Measurements from ENCODE around the gene FABP7. TPM values are rescaled to one million over a fixed set of nuclear protein-coding genes. Genes with fewer than 3 reads are reported as not detected.
"Not testable (repeated sequence)": the region's sequence is repeated elsewhere in the genome, so short reads cannot be mapped to it uniquely, and the experiment has no call there.

Gene FABP7
- polyA plus RNA-seq, 2 of the 4 experiments (the other 2 are of a cell fraction): not detected

DNA sequence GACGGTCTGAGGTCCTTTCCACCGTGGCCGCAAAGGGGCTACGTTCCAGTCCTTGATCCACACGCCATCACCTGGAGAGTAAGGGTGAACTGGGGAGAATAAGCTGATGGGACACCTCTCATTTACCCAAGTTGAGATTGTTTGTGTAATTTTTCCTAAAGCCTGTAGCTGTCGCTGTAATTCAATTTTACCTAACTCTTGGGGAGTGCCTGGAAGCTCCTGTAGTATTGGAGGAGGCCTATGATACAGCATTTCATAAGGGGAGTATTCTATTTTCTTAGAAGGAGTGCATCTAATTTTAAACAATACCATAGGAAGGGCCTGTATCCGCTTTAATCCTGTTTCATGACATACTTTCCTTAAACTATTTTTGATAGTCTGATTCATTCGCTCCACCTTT is 35.3 kb upstream of the FABP7 start:
- POLR2A ChIA-PET; H3K4me3 ChIP-seq; FAIRE-seq; ATAC-seq; H3K4me2 ChIP-seq; H3K27ac ChIP-seq; DNase-seq (ENCODE audit: low read depth in 1 of 2, low spot score in 1 of 2); H3K9me3 ChIP-seq; H3K4me1 ChIP-seq: not testable (repeated sequence)
- WGBS (ENCODE audit: missing lambda C conversion rate): 42% methylated on average over 4 of the region's 8 CpGs
- CTCF ChIA-PET: interaction anchor here (1.1 to 3.3 kb wide), 6 partner anchors 10 to 95 kb away, joined by 3 to 19 read pairs (median 4); no protein-coding TSS in a partner anchor
- TF ChIP-seq RAD21 (conservative IDR thresholded peaks at IDR 0.05 in 1 of 2, IDR thresholded peaks at IDR 0.05 in 1 of 2): 0 out of 5 replicates have a peak, but pooled peaks have one; percentile 13 to 17

DNA sequence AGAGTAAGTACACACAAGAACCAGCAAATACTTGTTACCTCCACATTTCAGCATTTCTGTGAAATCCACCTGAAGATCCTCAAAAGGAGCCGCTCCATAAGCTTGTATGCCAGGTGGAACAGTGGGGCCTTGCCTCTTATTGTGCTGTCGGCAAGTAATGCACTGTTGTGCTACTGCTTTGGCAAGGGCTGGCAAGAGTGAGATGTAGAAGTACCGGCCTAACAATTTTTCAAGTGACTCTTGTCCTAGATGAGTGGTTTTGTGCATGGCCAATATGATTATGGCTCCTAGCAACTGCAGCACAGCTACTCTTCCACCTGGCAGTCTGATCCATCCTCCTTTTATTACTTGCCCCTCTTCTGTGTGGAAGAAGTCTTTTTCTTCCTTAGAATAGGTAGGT is 34.7 kb upstream of the FABP7 start:
- WGBS (ENCODE audit: missing lambda C conversion rate): 71% methylated on average over 3 of the region's 3 CpGs
- H3K9me3 ChIP-seq; DNase-seq (ENCODE audit: low read depth in 1 of 2, low spot score in 1 of 2); H3K4me1 ChIP-seq; ATAC-seq; H3K4me3 ChIP-seq; H3K27ac ChIP-seq; FAIRE-seq; H3K4me2 ChIP-seq; POLR2A ChIA-PET: not testable (repeated sequence)
- CTCF ChIA-PET: interaction anchor here (1.0 to 3.3 kb wide), 7 partner anchors 9 to 94 kb away, joined by 3 to 19 read pairs (median 3); no protein-coding TSS in a partner anchor

DNA sequence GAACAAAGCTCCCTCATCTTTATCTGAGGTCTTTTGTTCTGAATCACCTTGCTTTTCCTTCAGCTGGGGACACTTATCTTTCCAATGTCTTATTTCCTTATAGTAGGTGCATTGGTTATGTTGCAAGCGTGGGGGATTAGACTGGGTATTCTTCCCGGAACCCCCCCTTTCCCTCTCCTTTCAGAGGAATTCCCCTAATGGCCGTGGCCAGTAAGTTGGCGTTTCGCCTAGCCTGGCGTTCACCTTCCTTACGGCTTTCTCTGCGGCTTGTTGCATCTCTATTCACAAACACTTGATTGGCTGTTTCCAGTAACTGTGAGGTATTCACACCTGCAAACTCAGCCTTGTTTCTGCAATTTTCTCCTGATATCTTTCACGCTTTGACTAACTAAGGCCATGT is 32.8 kb upstream of the FABP7 start:
- WGBS (ENCODE audit: missing lambda C conversion rate): 58% methylated on average over 9 of the region's 9 CpGs

DNA sequence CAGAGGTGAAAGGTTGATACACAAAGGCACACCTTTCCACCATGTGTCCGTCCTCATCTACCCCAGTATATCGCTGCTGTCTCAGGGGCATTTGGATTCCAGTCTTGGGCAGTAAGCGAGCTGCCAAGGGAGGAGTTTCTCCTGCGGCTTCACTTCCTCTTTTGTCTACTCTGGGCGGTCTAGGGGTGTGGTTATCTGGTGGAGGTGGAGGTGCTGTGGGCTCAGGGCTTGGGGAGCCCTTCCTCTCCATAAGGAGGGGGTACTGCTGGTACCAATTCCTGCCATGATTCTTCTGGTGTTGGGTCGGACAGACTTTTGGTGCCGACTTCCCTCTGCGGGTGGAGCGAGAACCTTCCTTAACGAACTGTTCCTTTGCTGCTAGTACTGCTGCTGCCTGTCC is 31.9 kb upstream of the FABP7 start:
- POLR2A ChIA-PET: no interaction called here
- TF ChIP-seq FOSL2 (IDR thresholded peaks at IDR 0.05) (no peak), FOSL2 (CRISPR knock-in tag; IDR thresholded peaks at IDR 0.05) (no peak), RCOR1 (IDR thresholded peaks at IDR 0.05; ENCODE audit: low read depth, low read length) (no peak), ZSCAN20 (CRISPR knock-in tag; IDR thresholded peaks at IDR 0.05) (no peak), SMC3 (IDR thresholded peaks at IDR 0.05) (no peak), CBX2 (IDR thresholded peaks at IDR 0.05; ENCODE audit: borderline replicate concordance, low read depth) (no peak), CHD4 (IDR thresholded peaks at IDR 0.05; ENCODE audit: borderline replicate concordance) (no peak), CEBPB (IDR thresholded peaks at IDR 0.05) (no peak), SREBF2 (IDR thresholded peaks at IDR 0.05) (no peak), RAD21 (conservative IDR thresholded peaks at IDR 0.05 in 1 of 2, IDR thresholded peaks at IDR 0.05 in 1 of 2) (no peak), GATA3 (IDR thresholded peaks at IDR 0.05; ENCODE audit: borderline replicate concordance) (no peak)
- TF ChIP-seq, protein P1, sequence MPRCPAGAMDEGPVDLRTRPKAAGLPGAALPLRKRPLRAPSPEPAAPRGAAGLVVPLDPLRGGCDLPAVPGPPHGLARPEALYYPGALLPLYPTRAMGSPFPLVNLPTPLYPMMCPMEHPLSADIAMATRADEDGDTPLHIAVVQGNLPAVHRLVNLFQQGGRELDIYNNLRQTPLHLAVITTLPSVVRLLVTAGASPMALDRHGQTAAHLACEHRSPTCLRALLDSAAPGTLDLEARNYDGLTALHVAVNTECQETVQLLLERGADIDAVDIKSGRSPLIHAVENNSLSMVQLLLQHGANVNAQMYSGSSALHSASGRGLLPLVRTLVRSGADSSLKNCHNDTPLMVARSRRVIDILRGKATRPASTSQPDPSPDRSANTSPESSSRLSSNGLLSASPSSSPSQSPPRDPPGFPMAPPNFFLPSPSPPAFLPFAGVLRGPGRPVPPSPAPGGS (IDR thresholded peaks at IDR 0.05): no peak
- TF ChIP-seq, protein P2, sequence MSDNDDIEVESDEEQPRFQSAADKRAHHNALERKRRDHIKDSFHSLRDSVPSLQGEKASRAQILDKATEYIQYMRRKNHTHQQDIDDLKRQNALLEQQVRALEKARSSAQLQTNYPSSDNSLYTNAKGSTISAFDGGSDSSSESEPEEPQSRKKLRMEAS (IDR thresholded peaks at IDR 0.05): no peak
- TF ChIP-seq, protein P3, sequence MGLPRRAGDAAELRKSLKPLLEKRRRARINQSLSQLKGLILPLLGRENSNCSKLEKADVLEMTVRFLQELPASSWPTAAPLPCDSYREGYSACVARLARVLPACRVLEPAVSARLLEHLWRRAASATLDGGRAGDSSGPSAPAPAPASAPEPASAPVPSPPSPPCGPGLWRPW (IDR thresholded peaks at IDR 0.05): no peak

More for the DNA sequence above, 32.8 kb upstream of the FABP7 start:
- Histone ChIP-seq H3K4me3 (no peak overlapping the region), H3K4me2 (no peak overlapping the region), H3K9me3 (no peaks in the 10 kb centered on the region), H3K27ac (no peak overlapping the region), H3K4me1 (no peaks in the 10 kb centered on the region)
- ATAC-seq (no peak), DNase-seq (ENCODE audit: low read depth in 1 of 2, low spot score in 1 of 2) (no peak), FAIRE-seq (no peak)
- POLR2A ChIA-PET: no interaction called here
- TF ChIP-seq FOSL2 (IDR thresholded peaks at IDR 0.05): no peak
- no peak for TF ChIP-seq FOSL2 (CRISPR knock-in tag; IDR thresholded peaks at IDR 0.05)
- TF ChIP-seq, protein P4, sequence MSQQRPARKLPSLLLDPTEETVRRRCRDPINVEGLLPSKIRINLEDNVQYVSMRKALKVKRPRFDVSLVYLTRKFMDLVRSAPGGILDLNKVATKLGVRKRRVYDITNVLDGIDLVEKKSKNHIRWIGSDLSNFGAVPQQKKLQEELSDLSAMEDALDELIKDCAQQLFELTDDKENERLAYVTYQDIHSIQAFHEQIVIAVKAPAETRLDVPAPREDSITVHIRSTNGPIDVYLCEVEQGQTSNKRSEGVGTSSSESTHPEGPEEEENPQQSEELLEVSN (IDR thresholded peaks at IDR 0.05; ENCODE audit: borderline replicate concordance, low read depth): no peak
- no peak for TF ChIP-seq PHF8 (IDR thresholded peaks at IDR 0.05; ENCODE audit: borderline replicate concordance, low read depth)
- TF ChIP-seq, protein P5, sequence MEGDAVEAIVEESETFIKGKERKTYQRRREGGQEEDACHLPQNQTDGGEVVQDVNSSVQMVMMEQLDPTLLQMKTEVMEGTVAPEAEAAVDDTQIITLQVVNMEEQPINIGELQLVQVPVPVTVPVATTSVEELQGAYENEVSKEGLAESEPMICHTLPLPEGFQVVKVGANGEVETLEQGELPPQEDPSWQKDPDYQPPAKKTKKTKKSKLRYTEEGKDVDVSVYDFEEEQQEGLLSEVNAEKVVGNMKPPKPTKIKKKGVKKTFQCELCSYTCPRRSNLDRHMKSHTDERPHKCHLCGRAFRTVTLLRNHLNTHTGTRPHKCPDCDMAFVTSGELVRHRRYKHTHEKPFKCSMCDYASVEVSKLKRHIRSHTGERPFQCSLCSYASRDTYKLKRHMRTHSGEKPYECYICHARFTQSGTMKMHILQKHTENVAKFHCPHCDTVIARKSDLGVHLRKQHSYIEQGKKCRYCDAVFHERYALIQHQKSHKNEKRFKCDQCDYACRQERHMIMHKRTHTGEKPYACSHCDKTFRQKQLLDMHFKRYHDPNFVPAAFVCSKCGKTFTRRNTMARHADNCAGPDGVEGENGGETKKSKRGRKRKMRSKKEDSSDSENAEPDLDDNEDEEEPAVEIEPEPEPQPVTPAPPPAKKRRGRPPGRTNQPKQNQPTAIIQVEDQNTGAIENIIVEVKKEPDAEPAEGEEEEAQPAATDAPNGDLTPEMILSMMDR (IDR thresholded peaks at IDR 0.05): no peak
- TF ChIP-seq JUNB (IDR thresholded peaks at IDR 0.05): no peak
- TF ChIP-seq HEYL (CRISPR knock-in tag; IDR thresholded peaks at IDR 0.05): no peak
- TF ChIP-seq HOXB5 (CRISPR knock-in tag; IDR thresholded peaks at IDR 0.05): no peak
- no peak for TF ChIP-seq JUN (IDR thresholded peaks at IDR 0.05)
- TF ChIP-seq, protein P6, sequence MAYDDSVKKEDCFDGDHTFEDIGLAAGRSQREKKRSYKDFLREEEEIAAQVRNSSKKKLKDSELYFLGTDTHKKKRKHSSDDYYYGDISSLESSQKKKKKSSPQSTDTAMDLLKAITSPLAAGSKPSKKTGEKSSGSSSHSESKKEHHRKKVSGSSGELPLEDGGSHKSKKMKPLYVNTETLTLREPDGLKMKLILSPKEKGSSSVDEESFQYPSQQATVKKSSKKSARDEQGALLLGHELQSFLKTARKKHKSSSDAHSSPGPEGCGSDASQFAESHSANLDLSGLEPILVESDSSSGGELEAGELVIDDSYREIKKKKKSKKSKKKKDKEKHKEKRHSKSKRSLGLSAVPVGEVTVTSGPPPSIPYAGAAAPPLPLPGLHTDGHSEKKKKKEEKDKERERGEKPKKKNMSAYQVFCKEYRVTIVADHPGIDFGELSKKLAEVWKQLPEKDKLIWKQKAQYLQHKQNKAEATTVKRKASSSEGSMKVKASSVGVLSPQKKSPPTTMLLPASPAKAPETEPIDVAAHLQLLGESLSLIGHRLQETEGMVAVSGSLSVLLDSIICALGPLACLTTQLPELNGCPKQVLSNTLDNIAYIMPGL (CRISPR knock-in tag; IDR thresholded peaks at IDR 0.05; ENCODE audit: borderline replicate concordance): no peak
- no peak for TF ChIP-seq KDM5A (IDR thresholded peaks at IDR 0.05)
- TF ChIP-seq TFCP2L1 (CRISPR knock-in tag; IDR thresholded peaks at IDR 0.05): no peak
- TF ChIP-seq SMC3 (IDR thresholded peaks at IDR 0.05): no peak
- no peak for TF ChIP-seq RCOR1 (IDR thresholded peaks at IDR 0.05; ENCODE audit: low read depth, low read length)
- TF ChIP-seq CHD4 (IDR thresholded peaks at IDR 0.05; ENCODE audit: borderline replicate concordance): no peak
- TF ChIP-seq CEBPB (IDR thresholded peaks at IDR 0.05): no peak
- no peak for TF ChIP-seq MYC (IDR thresholded peaks at IDR 0.05; ENCODE audit: borderline replicate concordance, low read length)
- no peak for TF ChIP-seq RARB (CRISPR knock-in tag; IDR thresholded peaks at IDR 0.05)
- TF ChIP-seq ZFP36 (IDR thresholded peaks at IDR 0.05; ENCODE audit: borderline replicate concordance, partially characterized antibody): no peak
- CTCF ChIA-PET: interaction anchor here (0.7 to 3.3 kb wide), 2 partner anchors 8 to 92 kb away, joined by 3 to 19 read pairs; no protein-coding TSS in a partner anchor

More for the DNA sequence above, 31.9 kb upstream of the FABP7 start:
- FAIRE-seq: no peak
- no peak for DNase-seq (ENCODE audit: low read depth in 1 of 2, low spot score in 1 of 2)
- CTCF ChIA-PET: no interaction called here
- no peaks in the 10 kb centered on the region for H3K4me1 ChIP-seq
- no peak overlapping the region for H3K4me3 ChIP-seq
- ATAC-seq: no peak
- WGBS (ENCODE audit: missing lambda C conversion rate): 72% methylated on average over 6 of the region's 10 CpGs
- no peaks in the 10 kb centered on the region for H3K9me3 ChIP-seq
- H3K4me2 ChIP-seq: no peak overlapping the region
- H3K27ac ChIP-seq: no peak overlapping the region

All from A549 (cell line).